Bronchial epithelial cell (primary cell): ENCODE data around the gene DNAH14. TPM values are rescaled to one million over a fixed set of nuclear protein-coding genes. Genes with fewer than 3 reads are reported as not detected.

Experiments
- DNase-seq: peaks from one replicate; pipeline ENCODE4 v3.0.0-alpha.2; 2010; ENCODE audit warnings: low read depth
- FAIRE-seq: peaks from 2 replicates; lab custom pipeline; 2011; peaks lifted over from hg19 to GRCh38; lab: Jason Lieb, UNC
- H3K27me3 ChIP-seq: 2 replicates; pipeline ENCODE4 v1.5.1; 2011; ENCODE audit warnings: low read length; ENCODE audit not compliant: control insufficient read depth, insufficient read depth
- H3K36me3 ChIP-seq: 2 replicates; pipeline ENCODE4 v1.5.1; 2011; ENCODE audit warnings: low read length; ENCODE audit not compliant: control insufficient read depth, insufficient read depth
- H3K4me3 ChIP-seq: 2 replicates; pipeline ENCODE4 v1.5.1; 2011; ENCODE audit warnings: mild to moderate bottlenecking, low read depth, low read length, control low read depth
- CTCF ChIP-seq: IDR thresholded peaks from 2 replicates; pipeline ENCODE4 v1.5.1; 2011; ENCODE audit warnings: mild to moderate bottlenecking, moderate library complexity, low read length, control low read depth, inconsistent platforms; ENCODE audit not compliant: insufficient read depth, severe bottlenecking
- total RNA-seq: library from RNA; depleted of rRNA; stranded (reverse); fragments of >200 nt; gene quantifications from 2 replicates; pipeline ENCODE4 v1.2.1, GENCODE V29; 2014

DNAH14 gene
- total RNA-seq, 1 donor from 2014 or later, result 10.5 TPM

- Histone ChIP-seq H3K4me3 (no peak overlapping the region), H3K36me3 (no peaks in the 10 kb centered on the region), H3K27me3 (peaks cover 2% of the 10 kb centered on the region)
- DNase-seq (no peak), FAIRE-seq (no peak)
- no peak for TF ChIP-seq CTCF
Measured at GRCh38 chr1:224900062-224900630, 29.3 kb upstream of the DNAH14 start.

- FAIRE-seq (no peak), DNase-seq (no peak)
- Histone ChIP-seq H3K27me3 (peaks cover 2% of the 10 kb centered on the region), H3K4me3 (no peak overlapping the region), H3K36me3 (no peaks in the 10 kb centered on the region)
- TF ChIP-seq CTCF, result no peak
Measured at GRCh38 chr1:224901087-224901810, 28.2 kb upstream of the DNAH14 start.

- FAIRE-seq, result no peak
- H3K36me3 ChIP-seq, result no peaks in the 10 kb centered on the region
- DNase-seq, result no peak
Measured at GRCh38 chr1:224903955-224904354, 25.5 kb upstream of the DNAH14 start.

GRCh38 chr1:224906340-224906739 is 23.1 kb upstream of the DNAH14 start:
- FAIRE-seq (no peak), DNase-seq (no peak)
- TF ChIP-seq CTCF, result no peak
- Histone ChIP-seq H3K4me3 (no peak overlapping the region), H3K27me3 (peaks cover 2% of the 10 kb centered on the region), H3K36me3 (no peaks in the 10 kb centered on the region)

More at GRCh38 chr1:224903955-224904354, 25.5 kb upstream of the DNAH14 start:
- TF ChIP-seq CTCF, result no peak
- Histone ChIP-seq H3K27me3 (peaks cover 2% of the 10 kb centered on the region), H3K4me3 (no peak overlapping the region)

GRCh38 chr1:224911217-224911616 is 18.3 kb upstream of the DNAH14 start:
- no peak for FAIRE-seq
- no peak overlapping the region for H3K4me3 ChIP-seq
- no peak for DNase-seq
- no peaks in the 10 kb centered on the region for H3K27me3 ChIP-seq
- H3K36me3 ChIP-seq, result no peaks in the 10 kb centered on the region
- no peak for TF ChIP-seq CTCF
